ENCODE data around the gene KIF5A. TPM values are rescaled to one million over a fixed set of nuclear protein-coding genes. Genes with fewer than 3 reads are reported as not detected.
A peak's percentile ranks its signal among the peaks of the same experiment; 100 is the strongest.

The KIF5A gene
- polyA plus RNA-seq, 3 donors from 2014 or later, result not detected

GRCh38 chr12:57623811-57624390 is 74.1 kb downstream of the KIF5A start:
- Mint-ChIP-seq H3K27ac (no peak overlapping the region), H3K27me3 (ENCODE audit: low read depth in 3 of 3) (peaks cover 39 to 68% (median 41%) of the 10 kb centered on the region in 3 donors), H3K36me3 (peaks cover 0 to 4% (median 0%) of the 10 kb centered on the region in 3 donors), H3K4me1 (peaks cover 32 to 38% of the 10 kb centered on the region in 2 donors), H3K4me3 (peak overlapping the region in 1 of 5 donors; percentile 42), H3K9me3 (no peaks in the 10 kb centered on the region)
- no peak for DNase-seq

DNA sequence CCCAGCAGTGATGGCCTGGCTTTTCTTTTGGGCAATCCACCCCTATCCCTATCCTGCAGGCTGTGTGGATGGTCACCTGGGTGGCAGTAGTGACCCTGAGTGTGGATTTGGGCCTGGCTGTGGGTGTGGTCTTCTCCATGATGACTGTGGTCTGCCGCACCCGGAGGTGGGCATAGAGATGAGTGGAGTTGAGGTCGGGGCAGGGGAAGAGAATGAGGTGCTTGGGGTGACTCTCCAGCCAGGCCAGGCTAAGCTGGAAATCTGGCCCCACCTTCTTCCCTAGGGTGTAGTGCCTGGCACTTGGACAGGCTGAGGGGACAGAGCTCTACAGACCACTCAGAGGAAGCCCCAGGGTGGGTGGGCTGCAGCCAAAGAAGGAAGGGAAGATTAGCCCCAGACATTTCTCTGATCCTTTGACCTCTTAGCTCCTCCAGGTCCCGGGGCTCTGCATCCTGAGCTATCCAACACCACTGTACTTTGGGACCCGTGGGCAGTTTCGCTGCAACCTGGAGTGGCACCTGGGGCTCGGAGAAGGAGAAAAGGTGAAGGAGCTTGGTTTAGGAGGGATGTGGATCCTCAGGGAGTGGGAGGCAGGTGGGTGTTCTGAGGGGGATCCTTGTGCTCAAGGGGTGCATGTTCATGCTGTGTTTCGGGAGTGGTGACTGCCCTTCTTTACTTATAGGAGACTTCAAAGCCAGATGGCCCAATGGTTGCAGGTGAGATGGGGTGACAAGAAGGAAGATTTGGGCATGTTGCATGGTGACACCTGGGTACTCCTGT is 74.8 kb downstream of the KIF5A start:
- DNase-seq, result no peak
- Mint-ChIP-seq H3K4me3 (peak overlapping the region in 1 of 5 donors; percentile 42), H3K9me3 (no peaks in the 10 kb centered on the region), H3K27ac (no peak overlapping the region), H3K4me1 (peaks cover 26 to 32% of the 10 kb centered on the region in 2 donors), H3K36me3 (peaks cover 0 to 4% (median 0%) of the 10 kb centered on the region in 3 donors), H3K27me3 (ENCODE audit: low read depth in 3 of 3) (peaks cover 38 to 64% (median 39%) of the 10 kb centered on the region in 3 donors)

DNA sequence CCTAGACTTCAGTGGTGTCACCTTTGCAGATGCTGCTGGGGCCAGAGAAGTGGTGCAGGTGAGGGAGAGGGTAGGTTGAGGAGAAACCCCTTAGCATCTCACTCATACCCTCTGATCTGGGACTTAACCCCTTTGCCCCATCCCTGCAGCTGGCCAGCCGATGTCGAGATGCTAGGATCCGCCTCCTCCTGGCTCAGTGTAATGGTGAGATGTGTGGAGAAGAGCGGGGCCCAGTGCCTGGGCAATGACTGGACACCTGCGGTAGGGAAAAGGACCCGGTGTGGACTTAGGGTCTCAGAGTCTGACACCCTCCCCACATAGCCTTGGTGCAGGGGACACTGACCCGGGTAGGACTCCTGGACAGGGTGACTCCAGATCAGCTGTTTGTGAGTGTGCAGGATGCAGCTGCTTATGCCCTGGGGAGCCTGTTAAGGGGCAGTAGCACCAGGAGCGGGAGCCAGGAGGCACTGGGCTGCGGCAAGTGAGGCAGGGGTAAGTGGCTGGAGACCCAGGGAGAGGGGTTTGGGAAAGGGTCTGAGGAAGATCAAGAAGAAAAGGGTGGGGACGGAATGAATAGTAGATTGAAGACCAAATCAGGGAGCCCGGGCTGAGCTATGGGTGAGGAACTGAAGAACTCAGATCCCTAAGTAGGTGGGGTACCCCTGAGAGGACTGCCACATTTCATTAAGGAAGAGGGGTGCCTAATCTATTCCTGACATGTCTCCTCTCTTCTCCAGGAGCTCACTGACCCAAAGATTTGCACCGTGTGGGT is 75.6 kb downstream of the KIF5A start:
- no peak for DNase-seq
- Mint-ChIP-seq H3K4me3 (no peak overlapping the region), H3K27me3 (ENCODE audit: low read depth in 3 of 3) (peaks cover 36 to 64% (median 40%) of the 10 kb centered on the region in 3 donors), H3K27ac (no peak overlapping the region), H3K4me1 (peaks cover 21 to 27% of the 10 kb centered on the region in 2 donors), H3K9me3 (no peaks in the 10 kb centered on the region), H3K36me3 (peaks cover 0 to 4% (median 0%) of the 10 kb centered on the region in 3 donors)

- Mint-ChIP-seq H3K27me3 (ENCODE audit: low read depth in 3 of 3) (peaks cover 33 to 61% (median 35%) of the 10 kb centered on the region in 3 donors), H3K27ac (no peak overlapping the region), H3K4me3 (peak overlapping the region in 2 of 5 donors; percentile 10 to 46), H3K36me3 (peaks cover 0 to 4% (median 0%) of the 10 kb centered on the region in 3 donors), H3K9me3 (no peaks in the 10 kb centered on the region), H3K4me1 (peaks cover 12 to 18% of the 10 kb centered on the region in 2 donors)
- no peak for DNase-seq
These were observed 76.5 kb downstream of the KIF5A start for GRCh38 chr12:57626111-57626920.

- Mint-ChIP-seq H3K27me3 (ENCODE audit: low read depth in 3 of 3) (peaks cover 31 to 59% (median 32%) of the 10 kb centered on the region in 3 donors), H3K9me3 (no peaks in the 10 kb centered on the region), H3K36me3 (peaks cover 0 to 4% (median 0%) of the 10 kb centered on the region in 3 donors), H3K4me1 (peaks cover 5 to 11% of the 10 kb centered on the region in 2 donors), H3K4me3 (peak overlapping the region in 2 of 5 donors; percentile 10 to 35), H3K27ac (no peak overlapping the region)
- no peak for DNase-seq
These were observed 77.1 kb downstream of the KIF5A start for GRCh38 chr12:57626921-57627445.

- H3K9me3 Mint-ChIP-seq, result no peaks in the 10 kb centered on the region
- H3K36me3 Mint-ChIP-seq, result peaks cover 0 to 4% (median 0%) of the 10 kb centered on the region in 3 donors
- DNase-seq, result no peak
- peak overlapping the region in 2 of 5 donors; percentile 5 to 21 for H3K4me3 Mint-ChIP-seq
- H3K4me1 Mint-ChIP-seq, result peaks cover 4 to 6% of the 10 kb centered on the region in 2 donors
- peaks cover 26 to 52% (median 32%) of the 10 kb centered on the region in 3 donors for H3K27me3 Mint-ChIP-seq (ENCODE audit: low read depth in 3 of 3)
- no peak overlapping the region for H3K27ac Mint-ChIP-seq
These were observed 77.8 kb downstream of the KIF5A start for GRCh38 chr12:57627501-57628279.

GRCh38 chr12:57628280-57629191 is 78.7 kb downstream of the KIF5A start:
- DNase-seq, result no peak
- no peak overlapping the region for H3K27ac Mint-ChIP-seq
- H3K4me1 Mint-ChIP-seq, result peaks cover 6 to 9% of the 10 kb centered on the region in 2 donors
- peaks cover 25 to 53% (median 28%) of the 10 kb centered on the region in 3 donors for H3K27me3 Mint-ChIP-seq (ENCODE audit: low read depth in 3 of 3)
- peaks cover 0 to 4% (median 0%) of the 10 kb centered on the region in 3 donors for H3K36me3 Mint-ChIP-seq
- no peaks in the 10 kb centered on the region for H3K9me3 Mint-ChIP-seq
- H3K4me3 Mint-ChIP-seq, result peak overlapping the region in 1 of 5 donors; percentile 21

DNA sequence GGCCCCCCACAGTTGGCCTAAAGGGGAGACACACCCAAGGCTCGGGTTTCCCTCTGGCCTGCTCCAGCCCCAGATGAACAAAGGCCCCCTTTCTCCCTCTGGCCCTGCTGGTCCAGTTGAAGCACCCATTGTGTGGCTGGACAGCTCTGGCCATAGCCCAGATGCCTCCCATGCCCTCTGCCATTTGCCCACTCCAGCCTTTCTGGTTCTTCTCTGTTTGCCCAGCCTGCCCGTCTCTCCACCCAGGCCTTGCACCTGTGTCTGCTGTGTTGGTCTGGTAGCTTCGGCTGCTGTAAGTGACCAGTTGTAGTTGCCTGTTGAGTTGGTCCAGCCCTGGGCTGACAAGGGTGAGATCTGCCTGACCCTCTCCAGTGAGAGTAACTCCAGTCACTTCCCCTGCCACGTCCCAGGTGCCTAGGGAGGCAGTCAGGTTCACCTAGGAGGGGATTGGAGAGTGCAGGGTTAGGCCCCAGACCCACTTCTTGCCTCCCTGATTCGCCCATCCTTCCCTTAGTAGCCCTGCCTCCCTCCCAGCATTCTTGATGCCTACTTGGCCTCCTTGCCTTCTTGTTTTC is 80.1 kb downstream of the KIF5A start:
- Mint-ChIP-seq H3K9me3 (no peaks in the 10 kb centered on the region), H3K4me3 (no peak overlapping the region), H3K36me3 (no peaks in the 10 kb centered on the region), H3K27ac (no peak overlapping the region), H3K4me1 (peaks cover 6 to 9% of the 10 kb centered on the region in 2 donors), H3K27me3 (ENCODE audit: low read depth in 3 of 3) (peaks cover 21 to 42% (median 22%) of the 10 kb centered on the region in 3 donors)
- no peak for DNase-seq

DNA sequence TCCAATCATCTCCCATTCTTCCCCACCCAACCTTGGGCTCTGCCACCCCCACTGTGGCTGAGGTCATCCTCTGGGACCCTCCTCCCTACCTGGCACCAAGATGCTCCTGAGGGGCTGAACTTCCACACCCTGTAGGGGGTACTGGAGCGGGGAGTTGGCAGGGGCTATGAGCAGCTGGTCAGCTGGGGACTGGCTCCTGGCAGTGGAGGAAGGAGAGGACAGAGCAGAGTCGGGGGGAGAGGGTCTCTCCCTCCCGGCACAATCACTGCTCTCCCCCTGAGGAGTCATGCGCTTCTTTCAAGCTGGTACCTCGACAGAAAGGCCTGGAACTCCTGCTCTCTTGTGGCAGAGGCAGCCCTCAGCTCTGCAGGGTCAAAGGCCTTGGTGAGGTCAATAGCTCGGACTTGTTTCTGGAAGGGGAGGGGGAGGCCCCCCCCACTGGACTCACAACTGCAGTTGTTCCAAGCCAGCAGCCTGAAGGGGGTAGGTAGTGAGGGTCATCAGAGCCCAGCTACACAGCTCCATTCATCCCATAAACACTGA is 81.1 kb downstream of the KIF5A start:
- Mint-ChIP-seq H3K4me1 (peaks cover 6 to 9% of the 10 kb centered on the region in 2 donors), H3K27me3 (ENCODE audit: low read depth in 3 of 3) (peaks cover 16 to 36% (median 20%) of the 10 kb centered on the region in 3 donors), H3K36me3 (no peaks in the 10 kb centered on the region), H3K9me3 (no peaks in the 10 kb centered on the region), H3K27ac (no peak overlapping the region), H3K4me3 (no peak overlapping the region)
- no peak for DNase-seq

- DNase-seq, result no peak
- Mint-ChIP-seq H3K9me3 (no peaks in the 10 kb centered on the region), H3K4me1 (peaks cover 6 to 9% of the 10 kb centered on the region in 2 donors), H3K27ac (no peak overlapping the region), H3K27me3 (ENCODE audit: low read depth in 3 of 3) (peaks cover 12 to 34% (median 15%) of the 10 kb centered on the region in 3 donors), H3K4me3 (peak overlapping the region in 2 of 5 donors; percentile 17 to 52), H3K36me3 (no peaks in the 10 kb centered on the region)
These were observed 81.8 kb downstream of the KIF5A start for GRCh38 chr12:57631566-57632072.

All from immature natural killer cell (primary cell).